Subcutaneous abdominal adipose tissue (tissue), 5 donors: ENCODE measurements around the gene SH3RF3.

Experiments
- H3K27ac ChIP-seq: one replicate; pipeline ENCODE4 v1.7.0; 2013; ENCODE audit warnings: low read depth, mild to moderate bottlenecking, inconsistent platforms, low read length, moderate library complexity
- H3K27me3 ChIP-seq, 5 donors: one replicate each; pipeline ENCODE4 v1.7.0; 2013; ENCODE audit warnings: low read length in 5 of 5, inconsistent platforms in 1 of 5; ENCODE audit not compliant: control insufficient read depth in 5 of 5, insufficient read depth in 4 of 5
- H3K36me3 ChIP-seq, 5 donors: one replicate each; pipeline ENCODE4 v1.7.0; 2013; ENCODE audit warnings: low read length in 5 of 5; ENCODE audit not compliant: control insufficient read depth in 5 of 5, insufficient read depth in 5 of 5
- H3K4me1 ChIP-seq, 5 donors: one replicate each; pipeline ENCODE4 v1.7.0; 2013; ENCODE audit warnings: low read length in 5 of 5, mild to moderate bottlenecking in 3 of 5, moderate library complexity in 1 of 5; ENCODE audit not compliant: control insufficient read depth in 5 of 5, insufficient read depth in 5 of 5
- H3K4me3 ChIP-seq, 5 donors: one replicate each; pipeline ENCODE4 v1.7.0; 2013; ENCODE audit warnings: low read length in 5 of 5, low read depth in 1 of 5
- H3K9ac ChIP-seq, 5 donors: one replicate each; pipeline ENCODE4 v1.7.0; 2013; ENCODE audit warnings: low read length in 5 of 5, mild to moderate bottlenecking in 4 of 5, moderate library complexity in 3 of 5
- H3K9me3 ChIP-seq, 5 donors: one replicate each; pipeline ENCODE4 v1.7.0; 2013; ENCODE audit warnings: low read length in 5 of 5; ENCODE audit not compliant: control insufficient read depth in 5 of 5
- donor health status: healthy.
- donor health status: healthy.
- donor health status: healthy.
- donor health status: healthy.
- donor health status: healthy.

Gene SH3RF3

DNA sequence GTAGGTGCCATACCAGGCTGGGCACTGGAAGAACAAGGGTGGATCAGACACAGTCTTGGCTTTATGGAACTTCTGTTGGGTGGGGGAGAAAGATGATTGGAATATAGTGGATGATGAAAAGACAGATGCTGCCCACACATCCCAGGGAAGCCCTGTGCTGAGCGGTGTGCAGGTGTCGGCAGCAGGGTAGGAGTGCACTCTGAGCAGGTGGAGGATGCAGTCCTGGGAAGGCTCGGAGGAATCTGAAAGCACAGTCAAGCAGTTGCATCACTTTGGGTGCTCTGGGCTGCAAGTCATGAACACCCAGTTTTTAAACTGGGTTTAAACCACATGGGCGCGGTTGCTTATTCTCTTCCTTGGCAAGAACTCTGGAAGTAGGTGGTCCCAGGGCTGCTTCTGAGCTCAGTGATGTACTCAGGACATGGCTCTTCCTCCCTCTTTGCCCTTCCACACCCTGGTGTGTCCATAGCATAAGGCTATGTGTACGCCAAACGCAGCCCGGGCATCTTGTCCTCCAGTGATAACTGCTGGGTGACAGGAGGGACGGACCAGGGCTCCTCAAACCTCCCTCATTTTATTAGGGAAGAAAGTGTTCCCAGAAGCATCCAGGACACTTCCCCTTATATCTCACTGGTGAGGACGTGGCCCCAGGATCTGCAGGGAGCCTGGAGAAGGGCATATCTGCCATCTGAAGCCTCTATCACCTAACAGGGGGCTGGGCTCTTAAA lies 84.0 kb downstream of the SH3RF3 start:
- H3K9me3 ChIP-seq, result peaks cover 0 to 5% (median 4%) of the 10 kb centered on the region in 5 donors
- H3K4me3 ChIP-seq, result no peak overlapping the region
- H3K4me1 ChIP-seq, result peaks cover 5 to 49% (median 41%) of the 10 kb centered on the region in 5 donors
- no peaks in the 10 kb centered on the region for H3K36me3 ChIP-seq
- H3K27me3 ChIP-seq, result no peaks in the 10 kb centered on the region
- no peak overlapping the region for H3K9ac ChIP-seq
- no peak overlapping the region for H3K27ac ChIP-seq

DNA sequence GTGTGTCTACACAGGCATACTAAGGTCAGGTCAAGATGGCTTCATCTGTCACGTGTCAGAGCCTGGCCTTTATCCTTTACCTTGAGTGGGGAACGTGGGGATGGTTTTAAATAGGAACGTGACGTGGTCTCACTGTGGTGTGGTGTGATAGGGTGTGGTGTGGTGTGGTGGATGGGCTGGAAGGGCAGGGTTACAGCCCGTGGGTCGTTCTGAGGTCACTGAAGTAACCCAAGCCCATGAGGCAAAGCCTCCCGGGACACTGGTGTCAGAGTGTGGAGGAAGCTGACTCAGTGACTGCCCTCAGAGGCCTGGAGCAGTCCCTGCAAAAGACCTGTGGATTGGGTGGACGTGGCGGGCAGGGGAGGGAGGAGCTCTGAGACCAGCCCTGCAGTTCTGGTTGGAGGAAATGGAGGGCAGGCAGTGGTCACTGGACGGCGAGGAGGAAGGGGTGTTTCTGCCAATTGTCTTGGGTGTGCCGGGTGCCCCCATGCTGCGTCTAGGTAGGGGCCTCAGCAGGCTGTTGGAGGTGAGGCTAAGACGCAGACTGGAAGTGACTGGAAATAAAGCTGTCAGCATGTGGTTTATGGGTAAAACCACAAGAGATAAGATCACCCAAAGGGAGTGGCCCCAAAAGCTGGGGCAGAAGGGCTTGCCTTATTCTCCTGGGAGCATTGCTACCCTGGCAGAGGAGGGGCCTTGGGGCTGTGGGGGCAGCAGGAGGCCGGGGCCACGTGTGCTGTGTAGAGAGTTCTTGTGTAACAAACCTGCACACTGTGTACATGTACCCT lies 84.8 kb downstream of the SH3RF3 start:
- no peak overlapping the region for H3K9ac ChIP-seq
- no peak overlapping the region for H3K4me3 ChIP-seq
- H3K9me3 ChIP-seq, result no peaks in the 10 kb centered on the region
- no peak overlapping the region for H3K27ac ChIP-seq
- H3K27me3 ChIP-seq, result no peaks in the 10 kb centered on the region
- H3K4me1 ChIP-seq, result peaks cover 5 to 56% (median 39%) of the 10 kb centered on the region in 5 donors
- no peaks in the 10 kb centered on the region for H3K36me3 ChIP-seq

DNA sequence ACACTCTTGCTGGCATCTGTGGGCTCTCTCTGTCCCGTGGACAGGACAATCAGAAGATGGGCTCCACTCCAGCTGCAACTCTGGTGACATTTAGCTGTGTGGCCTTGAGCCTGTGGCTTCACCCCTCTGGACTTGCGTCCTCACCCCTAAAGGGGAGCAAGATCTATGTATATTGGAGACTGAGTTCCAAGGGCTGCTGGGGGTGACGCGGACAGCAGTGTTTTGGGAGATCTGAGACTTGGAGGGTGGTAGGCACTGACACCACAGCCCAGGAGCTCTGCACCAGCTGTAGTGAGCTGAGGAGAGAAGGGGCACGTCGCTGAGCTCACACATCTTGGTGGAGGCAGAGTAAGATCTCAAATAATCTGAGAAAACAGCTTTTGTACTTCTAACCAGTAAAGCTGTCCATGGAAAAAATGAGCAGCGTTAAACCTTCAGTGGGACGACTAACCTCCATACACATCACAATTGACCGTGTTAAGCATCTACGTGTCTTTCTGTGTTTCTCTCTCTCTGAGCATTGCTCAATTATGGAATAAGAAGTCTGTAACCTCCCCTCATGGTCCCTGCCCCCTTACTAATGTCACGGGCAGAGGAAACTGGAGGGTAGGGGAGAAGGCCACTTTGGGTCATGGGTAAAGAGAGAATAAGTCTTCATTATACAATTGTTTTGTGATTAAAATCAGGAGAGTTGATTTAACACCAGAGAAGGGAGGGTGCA lies 85.8 kb downstream of the SH3RF3 start:
- no peak overlapping the region for H3K27ac ChIP-seq
- peaks cover 0 to 49% (median 29%) of the 10 kb centered on the region in 5 donors for H3K4me1 ChIP-seq

DNA sequence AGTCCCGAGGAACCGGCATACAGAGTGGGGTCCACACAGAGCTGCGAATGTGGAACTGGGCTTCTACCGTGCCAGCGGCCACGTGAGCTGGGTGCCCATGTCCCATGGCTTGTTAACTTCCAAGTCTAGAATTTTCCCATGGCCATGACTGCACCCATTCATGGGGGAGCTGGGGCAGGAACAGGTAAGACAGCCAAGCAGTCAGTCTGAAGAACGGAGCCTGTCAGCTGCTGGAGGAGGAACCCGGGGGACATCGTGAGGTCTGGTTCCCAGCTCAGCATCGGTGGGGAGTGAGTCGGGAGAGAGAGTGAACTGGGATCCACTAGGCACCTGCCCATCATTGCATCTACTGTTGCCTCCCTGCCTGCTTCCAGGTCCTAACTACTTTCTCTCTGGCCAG lies 86.9 kb downstream of the SH3RF3 start:
- H3K4me3 ChIP-seq, result no peak overlapping the region
- H3K9ac ChIP-seq, result no peak overlapping the region
- H3K27ac ChIP-seq, result no peak overlapping the region
- no peaks in the 10 kb centered on the region for H3K36me3 ChIP-seq
- peaks cover 0 to 40% (median 18%) of the 10 kb centered on the region in 5 donors for H3K4me1 ChIP-seq
- no peaks in the 10 kb centered on the region for H3K27me3 ChIP-seq
- H3K9me3 ChIP-seq, result no peaks in the 10 kb centered on the region

More for the DNA sequence above, 85.8 kb downstream of the SH3RF3 start:
- H3K9me3 ChIP-seq, result no peaks in the 10 kb centered on the region
- H3K4me3 ChIP-seq, result no peak overlapping the region
- no peaks in the 10 kb centered on the region for H3K27me3 ChIP-seq
- no peak overlapping the region for H3K9ac ChIP-seq
- H3K36me3 ChIP-seq, result no peaks in the 10 kb centered on the region

DNA sequence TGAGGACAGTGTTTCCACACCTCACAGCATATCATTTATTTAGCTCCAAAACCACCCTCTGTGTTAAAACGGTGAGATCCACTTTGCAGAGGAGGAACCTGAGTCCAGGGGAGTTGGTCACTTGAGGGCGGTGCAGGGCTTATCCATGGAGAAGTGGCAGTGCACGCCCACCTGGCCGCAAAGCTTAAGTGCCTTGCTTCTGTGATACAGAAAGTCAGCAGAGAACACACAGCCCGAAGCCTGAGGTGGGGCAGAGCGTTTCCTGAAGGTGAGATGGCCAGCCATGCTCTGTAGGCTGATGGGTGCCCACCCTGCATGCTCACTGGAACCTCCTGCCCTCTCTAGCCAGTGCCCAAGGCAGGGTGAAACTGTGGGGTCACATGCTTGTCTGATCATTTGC lies 87.3 kb downstream of the SH3RF3 start:
- Histone ChIP-seq H3K27me3 (no peaks in the 10 kb centered on the region), H3K9ac (no peak overlapping the region), H3K27ac (no peak overlapping the region), H3K9me3 (no peaks in the 10 kb centered on the region), H3K4me3 (no peak overlapping the region), H3K36me3 (no peaks in the 10 kb centered on the region), H3K4me1 (peaks cover 0 to 39% (median 14%) of the 10 kb centered on the region in 5 donors)

DNA sequence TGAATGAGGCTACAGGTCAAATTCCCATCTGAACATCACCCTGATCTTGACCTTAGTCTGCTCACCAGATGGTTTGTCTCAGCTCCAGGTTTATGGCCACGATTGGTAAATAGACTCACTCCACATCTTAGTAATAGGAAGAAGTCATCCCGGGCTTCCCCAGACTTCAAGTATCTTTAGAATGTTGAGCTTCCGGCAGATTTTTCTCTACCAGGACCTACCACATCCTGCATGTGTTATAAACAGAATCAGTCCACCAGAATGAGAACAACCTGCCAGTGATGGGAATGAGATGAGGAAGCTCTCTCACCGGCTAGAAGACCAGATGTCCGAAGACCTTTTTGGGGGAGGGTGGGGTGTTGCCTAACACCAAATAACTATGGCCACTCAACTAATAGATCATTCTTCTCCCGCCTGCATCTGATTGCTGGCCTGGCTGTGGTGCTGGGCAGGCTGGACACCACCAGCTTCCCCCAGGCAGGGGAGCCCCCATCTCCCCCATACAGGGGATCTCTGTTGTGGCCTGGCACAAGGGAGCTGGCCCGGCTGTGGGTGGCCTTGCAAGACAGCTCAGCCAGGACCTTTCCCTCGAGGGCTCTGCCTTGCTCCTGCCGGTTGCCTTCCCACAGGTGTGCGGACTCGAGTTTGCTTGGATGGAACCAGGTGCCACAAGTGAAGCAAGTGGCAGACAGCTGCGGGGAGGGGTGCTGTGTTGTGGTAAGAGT lies 88.5 kb downstream of the SH3RF3 start:
- Histone ChIP-seq H3K4me3 (no peak overlapping the region), H3K9me3 (no peaks in the 10 kb centered on the region), H3K36me3 (no peaks in the 10 kb centered on the region), H3K27ac (no peak overlapping the region), H3K4me1 (peaks cover 0 to 39% (median 14%) of the 10 kb centered on the region in 5 donors), H3K9ac (no peak overlapping the region), H3K27me3 (no peaks in the 10 kb centered on the region)

DNA sequence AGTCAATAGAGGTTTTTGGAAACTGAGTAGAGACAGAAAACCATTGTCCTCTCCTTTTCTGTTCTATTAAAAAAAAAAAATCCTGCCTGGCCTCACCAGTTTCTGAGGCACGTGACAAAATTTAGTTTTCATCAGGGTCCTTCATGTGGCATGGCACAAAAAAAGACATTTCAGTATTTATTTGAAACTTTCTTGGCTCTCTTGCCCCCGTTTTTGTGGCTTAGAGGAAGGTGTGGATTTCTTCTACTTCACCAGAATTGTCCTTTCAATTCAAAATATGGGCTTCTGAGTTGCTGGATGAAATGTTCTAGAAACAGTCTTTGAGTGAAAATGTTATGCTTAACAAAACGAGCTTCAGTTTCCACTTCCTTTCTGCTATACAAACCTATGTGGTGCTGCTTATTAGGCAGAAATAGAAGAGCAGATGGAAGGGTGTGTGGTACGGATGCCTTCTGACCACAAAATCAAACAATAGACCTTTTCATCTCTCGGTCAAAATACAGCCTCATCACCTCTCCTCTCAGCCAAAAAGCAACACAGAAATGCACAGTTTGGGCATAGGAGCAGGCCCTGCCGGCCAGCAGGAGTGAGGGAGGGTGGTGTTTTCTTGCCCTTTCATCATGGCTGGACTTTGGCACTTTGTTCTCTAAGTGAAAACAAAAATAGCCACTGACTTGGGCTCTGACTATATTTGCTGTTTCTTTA lies 89.2 kb downstream of the SH3RF3 start:
- H3K36me3 ChIP-seq, result no peaks in the 10 kb centered on the region
- peaks cover 0 to 38% (median 14%) of the 10 kb centered on the region in 5 donors for H3K4me1 ChIP-seq
- H3K27ac ChIP-seq, result no peak overlapping the region
- H3K9ac ChIP-seq, result no peak overlapping the region
- H3K27me3 ChIP-seq, result no peaks in the 10 kb centered on the region
- no peak overlapping the region for H3K4me3 ChIP-seq
- H3K9me3 ChIP-seq, result no peaks in the 10 kb centered on the region

DNA sequence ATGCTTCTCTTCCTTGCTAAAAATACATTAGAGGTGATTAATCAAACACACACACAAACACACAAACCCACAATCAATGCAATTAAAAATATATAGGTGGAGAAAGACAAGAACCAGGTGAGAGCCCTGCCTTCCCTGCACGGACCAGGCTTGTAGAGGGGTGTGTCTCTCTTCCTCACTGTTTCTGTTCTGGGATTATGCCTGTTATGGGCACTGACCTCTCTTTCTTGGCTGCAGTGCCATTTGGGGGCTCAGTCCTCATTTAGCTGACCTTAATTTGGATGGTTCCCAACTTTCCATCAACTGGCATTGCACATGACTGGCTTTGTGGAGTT lies 89.8 kb downstream of the SH3RF3 start:
- Histone ChIP-seq H3K27ac (no peak overlapping the region), H3K4me1 (peaks cover 0 to 33% (median 13%) of the 10 kb centered on the region in 5 donors), H3K36me3 (no peaks in the 10 kb centered on the region), H3K27me3 (no peaks in the 10 kb centered on the region), H3K4me3 (no peak overlapping the region), H3K9ac (no peak overlapping the region), H3K9me3 (no peaks in the 10 kb centered on the region)

DNA sequence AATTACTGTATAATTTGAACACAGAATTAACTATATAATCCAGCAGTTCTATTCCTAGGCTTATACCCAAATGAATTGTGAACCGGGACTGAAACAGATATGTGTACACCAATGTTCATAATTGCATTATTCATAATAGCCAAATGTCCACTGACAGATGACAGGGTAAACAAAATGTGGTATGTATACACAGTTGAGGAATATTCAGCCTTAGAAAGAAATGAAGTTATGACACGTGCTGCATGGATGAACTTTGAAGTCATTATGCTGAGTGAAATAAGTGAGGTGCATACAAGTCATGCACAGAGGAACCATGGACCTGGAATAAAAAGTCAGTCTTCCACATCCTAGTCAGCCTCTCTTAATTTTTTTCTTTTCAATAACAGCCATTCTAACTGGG lies 91.9 kb downstream of the SH3RF3 start:
- H3K4me1 ChIP-seq, result peaks cover 0 to 22% (median 5%) of the 10 kb centered on the region in 5 donors

More for the DNA sequence above, 91.9 kb downstream of the SH3RF3 start:
- no peaks in the 10 kb centered on the region for H3K9me3 ChIP-seq
- no peaks in the 10 kb centered on the region for H3K27me3 ChIP-seq
- H3K36me3 ChIP-seq, result no peaks in the 10 kb centered on the region
- H3K9ac ChIP-seq, result no peak overlapping the region
- no peak overlapping the region for H3K4me3 ChIP-seq
- H3K27ac ChIP-seq, result no peak overlapping the region
